GM18870 (cell line): ENCODE results near the gene LGALS9B.
"Not testable (repeated sequence)": the region's sequence is repeated elsewhere in the genome, so short reads cannot be mapped to it uniquely, and the experiment has no call there.

Experiments used
- ATAC-seq: cut with Tn5 transposase; IDR thresholded peaks from one replicate; pipeline ENCODE4 v1.9.1; 2021; ENCODE audit warnings: moderate library complexity; ENCODE audit not compliant: unreplicated experiment

The LGALS9B gene

GRCh38 chr17:20469107-20469506 lies 1.8 kb upstream of the LGALS9B start:
- not testable (repeated sequence) for ATAC-seq

GRCh38 chr17:20466999-20467398 lies 340 bp downstream of the LGALS9B start:
- ATAC-seq: not testable (repeated sequence)

- not testable (repeated sequence) for ATAC-seq
Observed at GRCh38 chr17:20466553-20466952, 786 bp downstream of the LGALS9B start.

DNA sequence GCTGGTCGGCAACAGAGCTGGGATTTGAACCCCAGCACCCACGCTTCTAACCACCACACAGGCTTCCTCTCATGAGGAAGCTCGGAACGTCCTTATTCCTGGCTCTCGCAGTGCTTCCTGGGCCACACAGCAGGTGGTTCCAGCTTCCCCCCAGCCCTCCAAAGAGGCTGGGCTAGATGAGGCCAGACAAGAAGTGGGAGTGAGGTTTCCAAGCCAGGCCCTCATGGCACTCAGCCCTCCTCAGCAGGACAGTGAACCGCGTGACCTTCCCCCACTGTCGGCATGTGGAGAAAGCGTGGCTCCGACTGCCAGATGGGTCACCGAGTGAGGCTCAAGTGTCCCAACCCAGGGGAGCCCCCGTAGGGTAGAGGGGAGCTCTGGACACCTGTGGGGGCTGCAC lies 1.8 kb downstream of the LGALS9B start:
- ATAC-seq: not testable (repeated sequence)

DNA sequence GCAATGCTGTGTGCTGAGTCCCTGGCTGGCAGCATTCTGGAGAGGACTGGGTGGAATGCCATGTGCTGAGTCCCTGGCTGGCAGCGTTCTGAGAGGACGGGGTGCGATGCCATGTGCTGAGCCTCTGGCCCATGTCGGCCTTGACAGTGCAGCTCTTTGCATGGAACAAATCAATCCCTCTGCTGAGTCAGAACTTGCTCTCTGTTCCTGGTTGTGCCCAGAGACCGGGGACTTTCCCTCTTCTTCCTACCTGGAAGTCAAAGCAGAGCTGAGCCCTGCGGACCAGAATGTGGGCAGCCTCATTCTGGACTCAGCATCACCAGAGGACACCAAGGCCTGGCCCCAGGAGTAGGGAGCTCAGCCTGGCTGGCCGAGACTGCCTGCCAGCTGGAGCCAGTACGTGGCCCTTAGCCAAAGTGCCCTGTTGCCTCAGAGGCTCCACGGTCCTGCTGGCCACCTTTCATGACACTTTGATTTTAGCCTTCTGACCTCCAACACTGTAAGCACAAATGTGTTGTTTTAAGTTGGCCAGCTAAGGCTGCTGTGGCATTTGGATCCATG lies 2.4 kb downstream of the LGALS9B start:
- ATAC-seq: not testable (repeated sequence)

DNA sequence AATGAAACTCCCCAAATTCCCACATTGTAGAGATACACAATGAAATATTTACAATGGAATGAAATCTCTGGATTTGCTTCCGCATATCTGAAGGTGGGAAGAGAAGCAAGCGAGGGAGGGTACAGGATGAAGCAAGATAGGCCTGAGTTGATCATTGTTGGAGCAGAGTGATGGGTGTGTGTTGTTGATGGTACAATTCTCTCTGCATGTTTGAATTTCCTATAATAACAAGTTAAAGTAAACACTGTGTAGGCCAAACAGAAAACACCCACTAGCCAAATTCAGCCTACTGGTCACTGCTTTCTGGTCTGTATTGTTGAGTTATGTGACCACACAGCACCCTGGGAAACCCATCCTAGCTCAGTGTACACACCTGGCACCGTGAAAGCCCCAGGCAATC lies 5.2 kb downstream of the LGALS9B start:
- not testable (repeated sequence) for ATAC-seq

DNA sequence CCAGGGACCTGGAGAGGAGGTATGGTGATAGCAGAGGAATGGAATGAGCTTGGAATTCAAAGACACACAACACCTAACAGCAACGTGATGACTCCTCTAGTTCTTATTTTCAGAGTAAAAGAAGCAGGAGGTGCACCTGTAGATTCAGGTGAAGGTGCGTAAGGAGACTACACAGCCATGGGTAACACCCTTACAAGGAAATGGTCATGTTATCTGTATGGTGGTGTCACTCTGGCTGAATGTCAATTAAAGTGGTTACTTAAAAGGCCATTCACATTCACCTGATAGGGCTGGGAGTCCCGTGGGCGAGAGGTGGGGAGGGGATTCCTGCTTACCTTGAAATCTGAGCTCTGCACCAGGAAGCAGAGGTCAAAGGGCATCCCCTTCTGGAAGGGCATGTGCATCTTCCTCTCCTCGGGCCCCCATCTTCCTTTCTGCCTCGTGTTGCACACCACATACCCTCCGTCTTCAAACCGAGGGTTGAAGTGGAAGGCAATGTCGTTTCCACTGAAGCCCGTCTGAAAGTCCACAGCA lies 9.4 kb downstream of the LGALS9B start:
- not testable (repeated sequence) for ATAC-seq

DNA sequence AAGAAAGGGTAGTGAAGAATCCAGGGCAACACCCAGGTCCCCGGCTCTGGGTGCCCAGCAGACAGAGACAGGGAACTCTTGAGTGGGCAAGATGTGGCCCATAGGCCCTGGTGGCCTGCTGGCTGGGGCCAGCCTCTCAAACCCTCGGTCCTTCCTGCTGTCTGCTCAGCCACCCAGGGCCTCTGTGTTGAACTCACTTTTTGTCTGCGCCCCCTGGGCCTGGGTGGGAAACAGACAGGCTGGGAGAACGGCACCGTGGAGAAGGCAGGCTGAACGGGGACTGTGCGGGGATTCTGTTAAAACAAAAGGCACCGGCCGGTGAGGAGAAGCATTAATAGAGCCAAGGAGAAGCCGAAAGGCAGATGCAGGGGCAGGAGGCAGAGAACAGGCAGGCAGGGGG lies 12.2 kb downstream of the LGALS9B start:
- not testable (repeated sequence) for ATAC-seq

GRCh38 chr17:20453820-20454434 lies 13.4 kb downstream of the LGALS9B start:
- ATAC-seq: not testable (repeated sequence)

DNA sequence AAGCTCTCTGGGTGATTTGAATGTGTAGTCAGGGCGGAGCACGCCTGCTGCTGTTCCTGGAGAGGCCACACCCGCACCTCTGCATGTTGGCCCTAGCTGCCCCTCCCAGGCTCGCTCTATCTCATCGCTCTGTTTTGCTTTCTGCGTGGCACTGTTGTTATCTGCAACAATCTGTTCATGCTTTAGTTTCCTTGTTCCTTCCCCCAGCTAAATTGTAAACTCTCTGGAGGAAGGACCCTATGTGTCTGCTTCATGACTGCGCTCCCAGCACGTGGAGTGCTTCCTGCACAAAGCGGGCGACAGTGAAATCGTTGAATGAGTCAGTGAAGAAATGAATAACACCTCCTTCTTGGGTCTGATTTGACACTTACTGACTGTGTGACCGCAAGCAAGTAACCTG lies 16.5 kb downstream of the LGALS9B start:
- ATAC-seq: not testable (repeated sequence)

DNA sequence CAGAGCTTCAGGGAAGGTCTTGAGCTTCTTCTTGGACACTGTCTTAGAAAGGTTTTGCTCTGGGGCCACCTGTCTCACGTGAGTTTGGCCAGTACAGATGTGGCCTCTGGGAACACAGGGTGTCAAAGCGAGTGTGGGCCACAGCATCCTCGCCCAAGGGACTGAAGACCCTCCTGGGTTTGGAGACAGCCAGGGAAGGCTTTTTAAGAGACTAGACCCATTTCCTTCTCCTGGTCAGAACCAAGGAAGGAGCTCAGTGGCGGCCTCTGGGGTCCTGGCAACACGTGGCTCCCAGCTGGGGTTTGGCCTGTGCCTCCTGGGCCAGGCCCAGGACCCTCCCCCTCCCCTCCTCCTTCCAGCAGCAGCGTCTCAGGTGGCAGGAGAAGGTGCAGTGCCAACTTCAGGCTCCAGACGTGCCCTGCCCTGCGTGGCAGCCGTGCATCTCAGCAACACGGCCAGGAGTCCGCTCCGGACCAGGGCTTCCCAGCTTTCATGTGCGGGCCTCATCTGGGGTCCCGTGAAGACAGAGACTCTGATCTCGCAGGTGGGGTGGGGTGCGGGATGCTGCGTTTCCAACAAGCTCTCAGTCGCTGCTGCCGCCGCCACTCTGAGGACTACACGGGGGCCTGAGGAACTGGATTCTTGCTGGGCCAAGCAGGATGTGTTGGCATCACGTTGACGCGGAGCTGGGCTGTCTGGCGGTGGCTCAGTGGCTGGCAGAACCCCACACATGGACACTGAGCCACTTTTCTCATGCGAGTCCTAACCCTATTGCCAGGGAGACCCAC lies 19.6 kb downstream of the LGALS9B start:
- not testable (repeated sequence) for ATAC-seq

DNA sequence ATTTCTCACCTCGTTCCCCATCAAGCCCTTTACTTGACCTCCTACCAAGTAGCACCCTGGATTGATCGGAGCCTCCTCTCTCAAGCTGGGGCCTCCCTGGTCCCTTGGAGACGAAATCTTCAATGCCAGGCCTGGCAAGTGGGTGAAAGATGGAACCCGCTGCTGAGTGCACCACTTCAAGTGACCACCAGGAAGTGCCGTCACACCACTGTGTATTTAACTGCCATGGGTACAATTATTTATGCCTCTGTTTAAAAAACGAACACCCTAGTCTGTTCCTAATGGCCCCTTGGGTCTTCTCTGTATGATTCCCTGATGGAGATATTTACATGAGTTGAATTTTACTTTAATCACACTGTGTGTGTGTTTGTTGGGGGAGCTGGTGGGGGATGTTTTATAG lies 20.4 kb downstream of the LGALS9B start:
- not testable (repeated sequence) for ATAC-seq

- not testable (repeated sequence) for ATAC-seq
Observed at GRCh38 chr17:20444581-20445236, 22.6 kb downstream of the LGALS9B start.

GRCh38 chr17:20444173-20444572 lies 23.2 kb downstream of the LGALS9B start:
- not testable (repeated sequence) for ATAC-seq

DNA sequence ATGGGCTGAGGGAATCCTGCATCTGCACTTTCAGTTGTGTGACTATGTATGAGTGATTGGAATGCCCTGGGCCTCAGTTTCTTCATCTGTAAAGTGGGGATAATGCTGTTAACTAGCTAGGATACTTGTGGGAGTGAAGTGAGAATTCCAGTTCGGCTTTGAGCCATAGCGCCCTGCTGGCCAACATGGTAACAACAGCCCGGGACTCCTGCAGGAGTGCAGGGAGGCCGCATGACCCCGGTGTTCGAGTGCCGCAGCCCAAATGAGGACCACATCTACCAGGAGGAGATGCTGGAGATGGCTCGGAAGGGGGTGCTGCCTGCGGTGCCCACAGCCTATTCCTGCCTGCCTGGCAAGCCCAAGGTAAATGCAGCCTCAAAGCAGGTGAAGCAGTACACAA lies 23.7 kb downstream of the LGALS9B start:
- not testable (repeated sequence) for ATAC-seq

GRCh38 chr17:20440665-20441064 lies 26.7 kb downstream of the LGALS9B start:
- ATAC-seq: not testable (repeated sequence)

DNA sequence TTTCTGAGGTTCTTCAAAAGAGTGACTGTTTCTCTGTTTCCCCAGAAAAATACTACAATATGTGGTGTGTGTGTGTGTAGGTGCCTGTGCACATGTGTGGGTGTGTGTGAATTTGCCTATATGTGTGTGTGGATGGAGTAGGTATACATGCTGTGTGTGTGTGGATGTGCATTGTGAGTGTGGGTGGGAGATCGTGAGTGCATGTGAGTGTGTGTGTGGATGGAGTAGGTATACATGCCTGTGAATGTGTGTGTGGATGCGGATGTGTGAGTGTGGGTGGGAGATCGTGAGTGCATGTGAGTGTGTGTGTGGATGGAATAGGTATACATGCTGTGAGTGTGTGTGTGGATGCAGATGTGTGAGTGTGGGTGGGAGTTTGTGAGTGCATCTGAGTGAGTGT lies 32.2 kb downstream of the LGALS9B start:
- not testable (repeated sequence) for ATAC-seq

DNA sequence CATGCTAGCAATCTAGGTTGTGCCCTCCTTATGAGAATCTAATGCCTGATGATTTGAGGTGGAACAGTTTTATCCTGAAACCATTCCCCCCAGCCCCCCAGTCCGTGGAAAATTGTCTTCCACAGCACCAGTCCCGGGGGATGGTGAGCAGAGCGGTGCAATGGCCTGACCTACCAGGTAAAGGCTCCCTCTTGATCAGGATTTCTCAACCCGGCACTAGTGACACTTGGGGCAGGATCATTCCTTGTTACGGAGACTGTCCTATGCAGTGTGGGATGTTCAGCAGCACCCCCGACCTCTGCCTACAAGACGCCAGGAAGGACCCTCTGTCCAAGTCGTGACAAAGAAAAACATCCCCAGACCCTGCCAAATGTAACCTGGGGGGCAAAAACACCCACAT lies 34.0 kb downstream of the LGALS9B start:
- ATAC-seq: not testable (repeated sequence)

- ATAC-seq: not testable (repeated sequence)
Observed at GRCh38 chr17:20427264-20427663, 40.1 kb downstream of the LGALS9B start.

DNA sequence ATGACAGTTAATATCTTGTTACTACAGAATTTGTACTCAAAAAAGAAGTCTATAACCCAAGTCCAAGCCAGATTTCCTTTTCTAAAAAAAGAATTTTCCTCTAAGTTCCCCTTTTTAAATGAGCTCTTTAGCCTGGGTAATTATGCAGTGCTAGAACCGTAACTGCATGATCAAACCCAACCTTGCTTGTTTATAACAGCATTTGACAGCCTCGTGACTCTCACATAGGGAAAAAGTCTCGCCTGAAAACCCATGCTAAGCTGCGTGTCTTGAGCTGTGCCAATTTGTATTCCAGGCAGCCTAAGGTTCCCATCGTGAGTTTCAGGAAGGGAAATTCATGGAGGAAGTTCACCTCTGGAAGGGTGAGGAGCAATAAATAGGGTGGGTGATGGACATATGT lies 44.5 kb downstream of the LGALS9B start:
- not testable (repeated sequence) for ATAC-seq

DNA sequence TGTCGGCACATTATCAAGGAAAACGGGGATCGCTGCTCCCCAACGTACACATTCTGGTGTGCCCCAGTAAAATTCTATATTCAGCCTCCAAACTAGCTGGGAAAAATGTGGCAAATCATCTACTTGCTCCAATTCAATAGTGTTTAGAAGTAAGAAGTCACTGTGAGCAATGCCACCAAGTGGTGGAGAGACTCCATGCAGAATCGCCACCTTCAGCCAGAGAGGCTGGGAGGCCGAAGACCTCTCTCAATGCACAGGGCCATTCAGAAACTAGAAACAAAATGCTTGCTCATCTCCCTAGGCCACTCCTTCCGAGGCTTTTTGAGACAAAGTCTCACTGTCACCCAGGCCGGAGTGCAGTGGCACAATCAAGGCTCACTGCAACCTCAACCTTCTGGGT lies 48.5 kb downstream of the LGALS9B start:
- not testable (repeated sequence) for ATAC-seq
